ENCODE results near the gene MRPS16.
A peak's percentile ranks its signal among the peaks of the same experiment; 100 is the strongest.

The MRPS16 gene

DNA sequence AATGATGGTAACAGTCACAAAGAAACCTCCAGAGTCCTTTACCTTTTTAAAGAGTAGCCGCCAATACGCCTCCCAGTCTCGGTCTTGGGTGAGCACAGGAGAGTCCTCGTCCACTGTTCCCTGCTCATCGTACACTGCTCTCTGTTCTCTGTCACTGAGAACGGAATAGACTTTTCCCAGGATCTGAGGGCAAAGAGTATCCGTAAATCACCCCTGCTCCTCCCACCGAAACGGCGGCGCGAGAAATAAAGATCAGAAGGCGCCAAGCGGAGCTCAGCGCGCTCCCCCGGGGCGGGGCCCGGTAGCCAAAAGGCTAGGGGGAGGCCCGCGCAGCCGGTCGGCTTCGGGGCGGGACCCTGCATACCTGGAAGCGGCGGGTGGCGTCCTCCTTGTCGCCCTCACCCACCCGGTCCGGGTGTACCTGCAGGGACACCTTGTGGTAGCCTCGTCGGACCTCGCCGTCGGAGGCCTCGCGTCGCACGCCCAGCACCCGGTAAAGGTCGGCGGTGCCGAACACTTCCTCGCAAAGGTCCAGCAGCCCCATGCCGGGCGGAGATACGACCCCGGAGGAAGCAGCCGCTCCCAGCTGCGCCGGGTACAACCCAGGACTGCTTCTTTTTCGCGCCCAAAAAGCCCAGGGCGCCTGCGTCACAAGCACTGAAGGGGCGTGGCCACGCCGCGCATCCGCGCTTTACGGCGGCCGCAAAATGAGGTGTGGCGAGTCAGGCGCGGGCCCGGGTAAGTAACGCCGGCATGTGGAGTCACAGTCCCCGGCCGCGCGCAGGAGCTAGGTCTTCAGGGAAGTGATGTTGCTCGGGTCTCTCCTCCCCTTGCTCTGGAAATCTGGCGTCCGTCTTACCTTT is 5.6 kb downstream of the MRPS16 start, which contains the start of gene DNAJC9:
Gene DNAJC9, minus strand, starts transcription at position 610 of the 863 bp plus-strand sequence. Its CDS starts 66 bp downstream, at position 544.
- peak; percentile 96 for DNase-seq (ENCODE audit: low spot score)
- H3K18ac ChIP-seq (ENCODE audit: low read length): peak within 1 kb of the TSS; percentile 100
- WGBS, 2 donors (ENCODE audit: extremely low coverage in 2 of 2, insufficient read length in 2 of 2, insufficient replicate concordance in 1 of 2): no CpG with 5 or more reads among the region's 78 CpGs

DNA sequence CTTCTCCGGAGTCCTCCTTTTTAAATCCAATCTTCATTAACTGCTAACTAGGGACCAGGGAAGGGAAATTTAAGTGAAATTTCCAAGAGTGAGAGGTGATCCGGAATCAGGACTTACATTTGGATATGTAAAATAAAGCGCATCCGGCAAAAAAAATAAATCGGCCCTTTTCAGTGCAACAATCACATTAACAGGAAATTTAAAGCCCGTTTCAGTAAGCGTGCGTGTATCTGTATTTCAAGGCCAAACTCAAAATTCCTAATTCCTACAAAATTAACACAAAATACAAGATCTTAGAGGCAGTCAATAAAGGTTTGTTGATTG is 6.2 kb downstream of the MRPS16 start:
- peaks cover 31 to 90% of the 10 kb centered on the region in 2 donors for H3K36me3 ChIP-seq (replicated peaks in 1 of 2; ENCODE audit: control insufficient read depth in 2 of 2, insufficient read depth in 2 of 2, low read length in 2 of 2)
- peak overlapping the region; percentile 98 for H3K27ac ChIP-seq (replicated peaks; ENCODE audit: low read length)
- no peak overlapping the region for H4K91ac ChIP-seq (ENCODE audit: low read depth, low read length, poor library complexity)
- H3K9ac ChIP-seq (ENCODE audit: low read depth, low read length, poor library complexity): no peak overlapping the region
- peak overlapping the region; percentile 95 for H2AFZ ChIP-seq (ENCODE audit: low read length)
- WGBS, 2 donors (ENCODE audit: extremely low coverage in 2 of 2, insufficient read length in 2 of 2, insufficient replicate concordance in 1 of 2): no CpG with 5 or more reads among the region's 8 CpGs
- H2AK5ac ChIP-seq (ENCODE audit: low read depth, low read length): no peak overlapping the region
- no peak overlapping the region for H3K4ac ChIP-seq (ENCODE audit: low read length)
- DNase-seq (ENCODE audit: low spot score): no peak
- H3K79me1 ChIP-seq (ENCODE audit: low read depth, low read length): no peaks in the 10 kb centered on the region
- no peak overlapping the region for H2BK120ac ChIP-seq (ENCODE audit: low read depth, low read length)
- no peak overlapping the region for H2BK15ac ChIP-seq (ENCODE audit: low read length)
- H2BK5ac ChIP-seq (ENCODE audit: low read length): no peak overlapping the region
- H3K4me3 ChIP-seq (ENCODE audit: low read length in 2 of 2): peak overlapping the region; percentile 93 to 98
- H3K4me2 ChIP-seq (ENCODE audit: insufficient read depth, low read length, poor library complexity, severe bottlenecking): peak overlapping the region; percentile 59
- no peaks in the 10 kb centered on the region for H3K9me3 ChIP-seq (replicated peaks in 1 of 2; ENCODE audit: control insufficient read depth in 2 of 2, insufficient read depth in 1 of 2, low read depth in 1 of 2, low read length in 2 of 2)
- H3K4me1 ChIP-seq (ENCODE audit: control insufficient read depth in 2 of 2, insufficient read depth in 1 of 2, low read depth in 1 of 2, low read length in 2 of 2): peaks cover 10 to 17% of the 10 kb centered on the region in 2 donors
- no peak overlapping the region for H3K14ac ChIP-seq (ENCODE audit: low read length)
- no peak overlapping the region for H3K18ac ChIP-seq (ENCODE audit: low read length)
- H3K23ac ChIP-seq (ENCODE audit: low read depth, low read length, poor library complexity): no peak overlapping the region
- H2BK12ac ChIP-seq (ENCODE audit: low read length): no peak overlapping the region
- no peak overlapping the region for H4K8ac ChIP-seq (ENCODE audit: low read depth, low read length)
- H3K27me3 ChIP-seq (ENCODE audit: control insufficient read depth in 3 of 3, insufficient read depth in 3 of 3, low read depth in 1 of 3, low read length in 3 of 3): no peaks in the 10 kb centered on the region

More for the DNA sequence above, 5.6 kb downstream of the MRPS16 start, which contains the start of gene DNAJC9:
- H2BK15ac ChIP-seq (ENCODE audit: low read length): peak within 1 kb of the TSS; percentile 89
- peak within 1 kb of the TSS; percentile 93 to 98 for H3K4me3 ChIP-seq (ENCODE audit: low read length in 2 of 2)
- H2BK12ac ChIP-seq (ENCODE audit: low read length): no peak within 1 kb of the TSS
- H3K36me3 ChIP-seq (replicated peaks in 1 of 2; ENCODE audit: control insufficient read depth in 2 of 2, insufficient read depth in 2 of 2, low read length in 2 of 2): peaks cover 31 to 88% of the 10 kb centered on the region in 2 donors
- H2AK5ac ChIP-seq (ENCODE audit: low read depth, low read length): no peak within 1 kb of the TSS
- H3K27ac ChIP-seq (replicated peaks; ENCODE audit: low read length): peak within 1 kb of the TSS; percentile 98
- H3K79me1 ChIP-seq (ENCODE audit: low read depth, low read length): peaks cover 2% of the 10 kb centered on the region
- peaks cover 13 to 22% of the 10 kb centered on the region in 2 donors for H3K4me1 ChIP-seq (ENCODE audit: control insufficient read depth in 2 of 2, insufficient read depth in 1 of 2, low read depth in 1 of 2, low read length in 2 of 2)
- peak within 1 kb of the TSS; percentile 97 for H4K91ac ChIP-seq (ENCODE audit: low read depth, low read length, poor library complexity)
- peak within 1 kb of the TSS; percentile 59 for H3K4me2 ChIP-seq (ENCODE audit: insufficient read depth, low read length, poor library complexity, severe bottlenecking)
- H3K4ac ChIP-seq (ENCODE audit: low read length): no peak within 1 kb of the TSS
- H3K27me3 ChIP-seq (ENCODE audit: control insufficient read depth in 3 of 3, insufficient read depth in 3 of 3, low read depth in 1 of 3, low read length in 3 of 3): no peaks in the 10 kb centered on the region
- H2BK120ac ChIP-seq (ENCODE audit: low read depth, low read length): no peak within 1 kb of the TSS
- H3K14ac ChIP-seq (ENCODE audit: low read length): peak within 1 kb of the TSS; percentile 97
- no peaks in the 10 kb centered on the region for H3K9me3 ChIP-seq (replicated peaks in 1 of 2; ENCODE audit: control insufficient read depth in 2 of 2, insufficient read depth in 1 of 2, low read depth in 1 of 2, low read length in 2 of 2)
- H2AFZ ChIP-seq (ENCODE audit: low read length): peak within 1 kb of the TSS; percentile 95
- peak within 1 kb of the TSS; percentile 98 for H3K23ac ChIP-seq (ENCODE audit: low read depth, low read length, poor library complexity)
- peak within 1 kb of the TSS; percentile 82 for H2BK5ac ChIP-seq (ENCODE audit: low read length)
- no peak within 1 kb of the TSS for H4K8ac ChIP-seq (ENCODE audit: low read depth, low read length)
- peak within 1 kb of the TSS; percentile 100 for H3K9ac ChIP-seq (ENCODE audit: low read depth, low read length, poor library complexity)

DNA sequence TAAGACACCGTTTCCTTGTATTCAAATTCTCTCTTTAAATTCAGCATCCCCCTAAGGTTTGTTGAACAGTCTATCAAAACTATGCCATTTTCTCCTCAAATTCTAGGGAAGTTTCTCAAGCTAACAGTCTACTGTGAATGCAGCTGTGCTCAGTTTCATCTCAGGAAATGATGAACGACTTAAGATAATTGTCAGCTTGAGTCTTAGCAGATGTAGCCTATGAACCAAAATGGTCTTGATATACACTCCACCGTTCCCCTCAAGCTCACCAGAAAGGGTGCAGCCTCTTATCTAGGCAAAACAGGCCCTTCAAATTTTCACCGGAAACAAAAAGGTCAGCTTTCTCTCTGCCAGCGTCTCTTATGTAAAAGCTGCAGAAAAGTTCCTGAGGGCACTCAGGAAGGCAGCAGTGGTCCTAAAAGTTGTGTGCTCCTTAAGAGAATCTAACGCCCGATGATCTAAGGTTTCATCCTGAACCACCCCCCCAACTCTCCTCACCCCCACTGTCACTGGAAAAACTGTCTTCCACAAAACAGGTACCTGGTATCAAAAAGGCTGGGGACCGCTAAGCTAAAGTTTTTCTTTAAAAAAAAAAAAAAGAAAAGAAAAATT is 7.5 kb downstream of the MRPS16 start:
- Histone ChIP-seq H2BK12ac (ENCODE audit: low read length) (no peak overlapping the region), H2BK15ac (ENCODE audit: low read length) (no peak overlapping the region), H3K9me3 (replicated peaks in 1 of 2; ENCODE audit: control insufficient read depth in 2 of 2, insufficient read depth in 1 of 2, low read depth in 1 of 2, low read length in 2 of 2) (no peaks in the 10 kb centered on the region), H2BK5ac (ENCODE audit: low read length) (no peak overlapping the region), H3K4ac (ENCODE audit: low read length) (no peak overlapping the region), H3K79me1 (ENCODE audit: low read depth, low read length) (no peaks in the 10 kb centered on the region), H4K8ac (ENCODE audit: low read depth, low read length) (no peak overlapping the region), H3K18ac (ENCODE audit: low read length) (no peak overlapping the region), H3K23ac (ENCODE audit: low read depth, low read length, poor library complexity) (no peak overlapping the region), H3K14ac (ENCODE audit: low read length) (no peak overlapping the region), H3K27ac (replicated peaks; ENCODE audit: low read length) (no peak overlapping the region), H3K4me3 (ENCODE audit: low read length in 2 of 2) (peak overlapping the region in 1 of 2 donors; percentile 93), H3K9ac (ENCODE audit: low read depth, low read length, poor library complexity) (no peak overlapping the region), H3K4me1 (ENCODE audit: control insufficient read depth in 2 of 2, insufficient read depth in 1 of 2, low read depth in 1 of 2, low read length in 2 of 2) (peaks cover 10 to 17% of the 10 kb centered on the region in 2 donors), H3K36me3 (replicated peaks in 1 of 2; ENCODE audit: control insufficient read depth in 2 of 2, insufficient read depth in 2 of 2, low read length in 2 of 2) (peaks cover 31 to 90% of the 10 kb centered on the region in 2 donors), H4K91ac (ENCODE audit: low read depth, low read length, poor library complexity) (no peak overlapping the region), H2BK120ac (ENCODE audit: low read depth, low read length) (no peak overlapping the region), H3K27me3 (ENCODE audit: control insufficient read depth in 3 of 3, insufficient read depth in 3 of 3, low read depth in 1 of 3, low read length in 3 of 3) (no peaks in the 10 kb centered on the region), H2AFZ (ENCODE audit: low read length) (no peak overlapping the region), H2AK5ac (ENCODE audit: low read depth, low read length) (no peak overlapping the region), H3K4me2 (ENCODE audit: insufficient read depth, low read length, poor library complexity, severe bottlenecking) (peak overlapping the region; percentile 32)
- no peak for DNase-seq (ENCODE audit: low spot score)
- no CpG with 5 or more reads among the region's 8 CpGs for WGBS, 2 donors (ENCODE audit: extremely low coverage in 2 of 2, insufficient read length in 2 of 2, insufficient replicate concordance in 1 of 2)

- Histone ChIP-seq H3K36me3 (replicated peaks in 1 of 2; ENCODE audit: control insufficient read depth in 2 of 2, insufficient read depth in 2 of 2, low read length in 2 of 2) (peaks cover 32 to 97% of the 10 kb centered on the region in 2 donors), H3K9me3 (replicated peaks in 1 of 2; ENCODE audit: control insufficient read depth in 2 of 2, insufficient read depth in 1 of 2, low read depth in 1 of 2, low read length in 2 of 2) (no peaks in the 10 kb centered on the region), H2BK120ac (ENCODE audit: low read depth, low read length) (no peak overlapping the region), H3K4me3 (ENCODE audit: low read length in 2 of 2) (no peak overlapping the region), H3K27ac (replicated peaks; ENCODE audit: low read length) (no peak overlapping the region), H2AFZ (ENCODE audit: low read length) (no peak overlapping the region), H2BK15ac (ENCODE audit: low read length) (no peak overlapping the region), H3K18ac (ENCODE audit: low read length) (no peak overlapping the region), H3K9ac (ENCODE audit: low read depth, low read length, poor library complexity) (no peak overlapping the region), H3K14ac (ENCODE audit: low read length) (no peak overlapping the region), H3K23ac (ENCODE audit: low read depth, low read length, poor library complexity) (no peak overlapping the region), H3K4me2 (ENCODE audit: insufficient read depth, low read length, poor library complexity, severe bottlenecking) (no peak overlapping the region), H3K4me1 (ENCODE audit: control insufficient read depth in 2 of 2, insufficient read depth in 1 of 2, low read depth in 1 of 2, low read length in 2 of 2) (peaks cover 2 to 5% of the 10 kb centered on the region in 2 donors), H4K8ac (ENCODE audit: low read depth, low read length) (no peak overlapping the region), H3K27me3 (ENCODE audit: control insufficient read depth in 3 of 3, insufficient read depth in 3 of 3, low read depth in 1 of 3, low read length in 3 of 3) (no peaks in the 10 kb centered on the region), H3K79me1 (ENCODE audit: low read depth, low read length) (peaks cover 4% of the 10 kb centered on the region), H4K91ac (ENCODE audit: low read depth, low read length, poor library complexity) (no peak overlapping the region), H3K4ac (ENCODE audit: low read length) (no peak overlapping the region), H2AK5ac (ENCODE audit: low read depth, low read length) (no peak overlapping the region), H2BK12ac (ENCODE audit: low read length) (no peak overlapping the region), H2BK5ac (ENCODE audit: low read length) (no peak overlapping the region)
- no peak for DNase-seq (ENCODE audit: low spot score)
- WGBS, 2 donors (ENCODE audit: extremely low coverage in 2 of 2, insufficient read length in 2 of 2, insufficient replicate concordance in 1 of 2): no CpG with 5 or more reads among the region's 2 CpGs
Observed at GRCh38 chr10:73239908-73240307, 12.5 kb downstream of the MRPS16 start.
